Limb (tissue), 2 donors: ENCODE data around the gene KATNB1.
A peak's percentile ranks its signal among the peaks of the same experiment; 100 is the strongest.
"Not testable (repeated sequence)": the region's sequence is repeated elsewhere in the genome, so short reads cannot be mapped to it uniquely, and the experiment has no call there.

Experiments
- DNase-seq, 2 donors: peaks; one replicate each; pipeline ENCODE4 v3.0.0-alpha.2; 2016; ENCODE audit errors: extremely low spot score in 2 of 2

KATNB1 gene

DNA sequence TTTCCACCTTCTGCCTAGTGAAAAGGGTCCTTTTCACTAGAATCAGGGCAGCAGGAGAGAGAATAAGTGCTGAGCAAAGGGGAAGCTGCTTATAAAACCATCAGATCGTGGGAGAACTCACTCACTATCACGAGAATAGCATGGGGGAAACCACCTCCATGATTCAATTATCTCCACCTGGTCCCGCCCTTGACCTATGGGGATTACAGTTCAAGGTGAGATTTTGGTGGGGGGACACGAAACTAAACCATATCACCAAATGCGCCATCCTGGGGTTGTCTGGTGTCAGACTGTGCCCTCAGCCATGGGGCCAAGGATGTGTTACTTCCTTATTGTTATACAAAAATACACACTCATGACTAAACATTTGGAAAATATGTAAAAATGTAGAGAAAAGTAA lies 10.4 kb upstream of the KATNB1 start:
- DNase-seq: no peak

DNA sequence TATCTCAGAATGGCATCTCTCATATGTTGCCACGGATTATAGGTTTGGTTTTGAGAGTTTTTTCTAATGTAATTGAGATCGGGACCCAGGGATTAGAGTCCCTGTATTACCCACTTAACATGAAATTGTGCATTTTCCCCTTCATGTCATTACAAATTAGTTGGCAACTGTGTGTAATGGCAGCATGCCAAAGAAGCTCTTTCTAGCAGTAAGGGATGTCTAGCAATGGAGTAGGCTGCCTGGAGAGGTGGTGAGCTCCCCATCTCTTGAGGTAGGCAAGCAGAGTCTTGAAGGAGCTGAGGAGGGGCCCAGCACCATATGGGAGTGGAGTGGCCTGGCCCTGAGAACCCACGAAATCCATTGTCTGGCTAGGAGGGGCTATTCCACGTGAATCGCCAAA lies 10.0 kb upstream of the KATNB1 start:
- no peak for DNase-seq

DNA sequence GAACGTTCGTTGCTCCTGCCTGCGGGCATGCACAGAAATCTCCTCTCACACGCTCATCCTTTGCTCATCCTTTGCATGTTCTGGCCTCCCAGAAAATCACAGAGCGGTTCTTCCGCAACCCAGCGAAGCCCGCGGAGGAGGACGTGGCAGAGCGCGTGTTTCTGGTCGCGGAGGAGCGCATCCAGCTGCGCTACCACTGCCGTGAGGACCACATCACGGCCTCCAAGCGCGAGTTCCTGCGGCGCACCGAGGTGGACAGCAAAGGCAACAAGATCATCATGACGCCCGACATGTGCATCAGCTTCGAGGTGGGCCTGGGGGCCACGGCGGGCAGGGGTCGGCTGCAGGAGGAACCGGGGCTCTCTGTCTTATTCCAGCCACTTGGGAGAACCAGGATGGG lies 9.6 kb upstream of the KATNB1 start:
- DNase-seq: no peak

DNA sequence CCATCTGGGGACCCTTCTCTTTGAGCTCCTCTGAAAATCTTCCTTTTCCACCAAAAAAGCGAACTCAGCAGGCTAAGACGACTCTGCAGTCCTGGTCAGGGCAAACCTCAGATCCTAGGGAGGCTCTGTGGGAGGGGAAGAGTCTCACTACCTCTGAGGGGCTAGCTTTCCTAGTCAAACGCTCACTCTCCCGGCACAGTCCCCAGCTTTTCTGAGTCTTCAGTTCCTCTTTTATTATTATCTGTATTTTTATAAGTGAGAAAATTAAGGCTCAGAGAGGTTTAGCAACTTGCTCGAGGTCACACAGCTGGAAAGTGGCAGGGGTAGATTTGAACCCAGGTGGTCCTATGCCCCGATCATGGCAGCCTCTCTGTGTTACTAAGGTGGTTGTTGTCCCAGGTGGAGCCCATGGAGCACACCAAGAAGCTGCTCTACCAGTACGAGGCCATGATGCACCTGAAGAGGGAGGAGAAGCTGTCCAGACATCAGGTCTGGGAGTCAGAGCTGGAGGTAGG lies 9.1 kb upstream of the KATNB1 start:
- DNase-seq: no peak

DNA sequence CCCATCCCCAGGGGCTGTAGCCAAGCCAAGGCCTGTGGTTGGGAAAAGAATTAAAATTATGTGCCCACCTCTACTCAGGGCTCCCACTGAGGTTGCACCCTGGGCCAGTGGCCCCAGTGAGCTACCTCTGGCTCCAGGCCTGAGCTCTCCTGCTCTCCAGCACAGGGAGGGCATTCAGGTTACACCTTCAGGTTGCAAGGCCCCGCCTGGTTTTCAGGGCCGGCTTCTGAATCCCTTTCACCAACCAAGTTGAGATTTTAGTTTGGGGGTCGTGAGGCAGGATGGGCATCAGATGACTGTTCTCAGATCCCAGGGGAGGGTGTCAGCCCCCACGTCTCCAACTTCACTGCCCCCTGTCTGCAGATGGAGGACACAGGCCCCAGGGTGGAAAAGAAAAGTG lies 8.0 kb upstream of the KATNB1 start:
- DNase-seq: no peak

DNA sequence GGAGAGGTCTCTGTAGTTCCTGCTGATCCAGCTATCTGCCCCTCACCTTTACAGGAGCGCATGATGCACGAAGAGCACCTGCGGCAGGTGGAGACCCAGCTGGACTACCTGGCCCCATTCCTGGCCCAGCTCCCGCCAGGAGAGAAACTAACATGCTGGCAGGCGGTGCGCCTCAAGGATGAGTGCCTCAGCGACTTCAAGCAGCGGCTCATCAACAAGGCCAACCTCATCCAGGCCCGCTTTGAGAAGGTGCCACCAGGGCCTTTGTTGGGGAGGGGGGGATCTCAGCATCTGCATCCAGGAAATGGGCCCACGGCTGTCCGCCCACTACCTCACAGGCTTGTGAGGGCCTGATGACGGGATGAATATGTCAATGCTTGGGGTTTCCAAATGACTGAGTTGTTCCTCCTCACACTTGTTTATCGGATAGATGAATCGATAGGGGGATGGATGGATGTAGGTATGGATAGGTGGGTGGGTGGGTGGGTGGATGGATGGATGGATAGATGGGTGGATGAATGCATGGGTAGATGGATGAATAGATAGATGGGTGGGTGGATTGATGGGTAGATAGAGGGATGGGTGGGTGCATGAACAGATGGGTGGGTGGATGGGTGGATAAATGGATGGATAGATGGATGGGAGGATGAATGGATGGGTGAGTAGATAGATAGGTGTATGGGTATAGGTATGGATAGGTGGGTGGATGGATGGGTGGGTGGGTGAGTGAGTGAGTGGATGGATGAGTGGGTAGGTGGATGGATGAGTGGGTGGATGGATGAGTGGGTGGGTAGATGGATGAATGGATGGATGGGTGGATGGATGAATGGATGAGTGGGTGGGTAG lies 7.0 kb upstream of the KATNB1 start:
- DNase-seq: no peak

DNA sequence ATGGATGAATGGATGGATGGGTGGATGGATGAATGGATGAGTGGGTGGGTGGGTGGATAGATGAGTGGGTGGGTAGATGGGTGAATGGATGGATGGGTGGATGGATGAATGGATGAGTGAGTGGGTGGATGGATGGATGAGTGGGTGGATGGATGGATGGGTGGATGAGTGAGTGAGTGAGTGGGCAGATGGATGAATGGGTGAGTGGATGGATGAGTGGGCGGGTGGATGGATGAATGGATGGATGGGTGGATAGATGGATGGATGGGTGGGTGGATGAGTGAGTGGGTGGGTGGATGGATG lies 6.4 kb upstream of the KATNB1 start:
- no peak for DNase-seq

DNA sequence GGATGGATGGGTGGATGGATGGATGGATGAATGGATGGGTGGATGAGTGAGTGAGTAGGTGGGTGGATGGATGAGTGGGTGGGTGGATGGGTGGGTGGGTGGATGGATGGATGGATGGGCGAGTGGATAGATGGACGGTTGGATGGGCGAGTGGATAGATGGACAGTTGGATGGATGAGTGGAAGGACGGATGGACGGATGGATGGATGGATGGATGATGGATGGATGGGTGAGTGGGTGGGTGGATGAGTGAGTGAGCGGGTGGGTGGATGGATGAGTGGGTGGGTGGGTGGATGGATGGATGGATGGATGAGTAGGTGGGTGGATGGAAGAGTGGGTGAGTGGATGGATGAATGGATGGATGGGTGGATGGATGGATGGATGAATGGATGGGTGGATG lies 5.7 kb upstream of the KATNB1 start:
- DNase-seq: not testable (repeated sequence)

DNA sequence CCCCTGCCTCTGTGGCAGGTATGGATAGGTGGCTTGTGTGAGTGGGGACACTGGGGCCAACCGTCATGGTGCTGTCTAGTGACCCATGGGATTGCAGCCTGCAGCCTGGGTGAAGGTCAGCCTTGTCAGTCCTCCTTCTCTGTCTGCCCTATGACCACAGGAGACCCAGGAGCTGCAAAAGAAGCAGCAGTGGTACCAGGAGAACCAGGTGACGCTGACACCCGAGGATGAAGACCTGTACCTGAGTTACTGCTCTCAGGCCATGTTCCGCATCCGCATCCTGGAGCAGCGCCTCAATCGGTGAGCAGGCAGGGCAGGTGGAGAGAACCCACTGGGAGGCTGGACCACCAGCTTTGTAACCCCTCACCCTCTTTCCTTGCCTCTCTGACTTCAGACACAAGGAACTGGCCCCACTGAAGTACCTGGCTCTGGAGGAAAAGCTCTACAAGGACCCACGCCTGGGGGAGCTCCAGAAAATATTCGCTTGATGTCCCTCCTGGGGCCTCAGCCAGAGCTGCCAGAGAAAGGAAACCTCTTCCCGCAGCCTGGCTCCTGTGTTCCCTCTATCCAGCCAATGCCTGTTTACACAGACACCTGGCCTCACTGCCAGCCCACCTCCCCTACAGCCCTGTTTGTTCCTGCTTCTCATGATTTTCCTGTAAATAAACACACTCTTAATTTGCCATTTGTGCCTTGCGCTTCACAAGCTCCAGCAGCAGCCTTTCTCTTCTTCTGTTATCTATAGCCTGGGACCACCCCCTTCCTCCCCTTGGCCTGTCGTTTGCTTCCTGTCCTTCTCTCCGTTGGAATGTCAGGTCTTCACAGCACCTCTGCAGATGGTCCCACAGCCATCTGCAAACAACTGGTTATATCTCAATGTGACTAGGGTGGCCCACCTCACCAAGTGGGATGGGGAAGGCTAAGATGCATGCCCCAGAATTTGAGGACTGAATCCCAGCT lies 4.5 kb upstream of the KATNB1 start:
- no peak for DNase-seq

DNA sequence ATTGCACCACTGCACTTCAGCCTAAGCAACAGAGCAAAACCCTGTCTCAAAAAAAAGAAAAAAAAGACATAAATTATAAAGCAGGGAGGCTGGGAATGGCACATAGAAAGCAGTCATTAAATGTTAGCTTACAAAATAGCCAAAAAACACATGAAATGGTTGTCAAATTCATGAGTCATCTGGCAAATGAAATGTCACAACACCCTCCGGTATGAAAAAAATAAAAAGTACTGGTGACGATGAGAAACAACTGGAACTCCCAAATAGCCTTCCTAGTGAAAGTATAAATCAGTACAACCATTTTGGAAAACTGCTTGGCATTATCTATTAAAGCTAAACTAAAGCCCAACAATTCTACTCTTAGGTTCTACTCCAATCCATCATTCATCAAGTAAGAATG lies 3.5 kb upstream of the KATNB1 start:
- no peak for DNase-seq

DNA sequence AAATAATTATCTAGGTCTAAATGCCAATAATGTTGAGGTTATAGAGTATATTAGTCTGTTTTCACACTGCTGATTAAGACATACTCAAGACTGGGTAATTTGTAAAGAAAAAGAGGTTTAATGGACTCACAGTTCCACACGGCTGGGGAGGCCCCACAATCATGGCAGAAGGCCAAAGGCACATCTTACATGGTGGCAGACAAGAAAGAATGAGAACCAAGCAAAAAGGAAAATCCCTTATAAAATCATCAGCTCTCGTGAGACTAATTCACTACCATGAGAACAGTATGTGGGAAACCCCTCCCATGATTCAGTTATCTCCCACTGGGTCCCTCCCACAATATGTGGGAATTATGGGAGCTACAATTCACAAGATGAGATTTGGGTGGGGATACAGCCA lies 2.9 kb upstream of the KATNB1 start:
- no peak for DNase-seq

DNA sequence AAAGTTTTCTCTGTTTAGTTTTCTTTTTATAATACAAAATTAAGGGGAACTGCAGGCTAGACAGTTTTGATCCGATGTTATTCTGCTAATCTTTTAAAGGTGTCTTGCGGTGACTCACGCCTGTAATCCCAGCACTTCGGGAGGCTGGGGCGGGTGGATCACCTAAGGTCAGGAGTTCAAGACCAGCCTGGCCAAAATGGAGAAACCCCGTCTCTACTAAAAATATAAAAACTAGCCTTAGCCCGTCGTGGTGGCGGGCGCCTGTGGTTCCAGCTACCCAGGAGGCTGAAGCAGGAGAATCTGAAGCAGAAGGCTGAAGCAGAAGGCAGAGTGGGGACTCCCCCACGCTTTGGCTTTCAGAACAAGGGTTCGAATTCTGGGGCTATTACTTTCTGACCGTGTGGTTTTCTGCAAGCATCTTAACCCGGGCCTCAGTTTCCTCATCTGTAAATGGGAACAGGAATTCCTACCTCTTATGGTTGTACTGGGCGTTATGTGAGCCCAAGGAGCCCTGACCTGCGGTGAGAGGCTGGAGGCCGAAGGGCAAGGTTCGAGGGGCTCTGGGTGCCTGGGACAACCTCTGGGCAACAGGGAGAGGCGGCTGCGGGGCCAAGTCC lies 1.2 kb upstream of the KATNB1 start:
- DNase-seq: no peak

DNA sequence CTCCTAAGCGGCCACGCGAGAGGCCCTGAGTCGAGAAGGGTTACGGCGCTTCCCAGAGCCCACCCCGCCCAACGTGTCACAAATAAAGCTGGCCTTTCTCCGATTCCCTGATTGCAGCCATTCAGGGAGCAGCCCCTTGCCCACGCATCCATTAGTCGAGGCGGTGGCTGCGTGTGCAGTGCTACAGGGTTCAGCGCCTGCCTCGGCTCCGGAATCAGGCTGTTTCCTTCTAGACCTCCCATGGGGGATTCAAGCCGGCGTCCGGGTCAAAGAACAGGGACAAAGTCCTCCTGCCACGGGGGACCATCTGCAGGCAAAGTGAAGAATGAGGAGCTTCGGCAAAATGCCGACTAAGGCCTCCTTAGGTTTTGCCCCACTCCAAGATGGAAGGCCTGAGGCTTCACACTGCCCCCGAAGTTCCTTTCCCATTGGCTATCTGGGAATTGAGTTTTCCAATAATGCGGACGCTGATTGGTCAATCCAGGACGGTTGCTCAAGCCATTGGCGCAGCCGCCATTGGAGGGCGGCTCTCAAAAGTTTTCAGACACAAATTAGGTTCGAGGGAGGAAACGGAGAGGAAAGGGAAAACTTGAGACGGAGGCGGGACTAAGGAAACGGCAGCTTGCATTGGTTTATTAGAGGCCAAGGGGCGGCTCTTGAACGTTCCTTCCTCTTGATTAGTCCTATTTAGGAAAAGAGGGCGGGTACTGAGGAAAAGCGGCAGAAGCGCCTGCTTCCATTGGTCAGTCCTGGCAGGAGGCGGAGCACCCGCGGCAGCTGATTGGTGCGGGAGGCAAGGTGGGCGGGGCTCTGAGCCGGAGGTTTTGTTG lies 430 bp upstream of the KATNB1 start:
- DNase-seq: peak; percentile 99 to 100

DNA sequence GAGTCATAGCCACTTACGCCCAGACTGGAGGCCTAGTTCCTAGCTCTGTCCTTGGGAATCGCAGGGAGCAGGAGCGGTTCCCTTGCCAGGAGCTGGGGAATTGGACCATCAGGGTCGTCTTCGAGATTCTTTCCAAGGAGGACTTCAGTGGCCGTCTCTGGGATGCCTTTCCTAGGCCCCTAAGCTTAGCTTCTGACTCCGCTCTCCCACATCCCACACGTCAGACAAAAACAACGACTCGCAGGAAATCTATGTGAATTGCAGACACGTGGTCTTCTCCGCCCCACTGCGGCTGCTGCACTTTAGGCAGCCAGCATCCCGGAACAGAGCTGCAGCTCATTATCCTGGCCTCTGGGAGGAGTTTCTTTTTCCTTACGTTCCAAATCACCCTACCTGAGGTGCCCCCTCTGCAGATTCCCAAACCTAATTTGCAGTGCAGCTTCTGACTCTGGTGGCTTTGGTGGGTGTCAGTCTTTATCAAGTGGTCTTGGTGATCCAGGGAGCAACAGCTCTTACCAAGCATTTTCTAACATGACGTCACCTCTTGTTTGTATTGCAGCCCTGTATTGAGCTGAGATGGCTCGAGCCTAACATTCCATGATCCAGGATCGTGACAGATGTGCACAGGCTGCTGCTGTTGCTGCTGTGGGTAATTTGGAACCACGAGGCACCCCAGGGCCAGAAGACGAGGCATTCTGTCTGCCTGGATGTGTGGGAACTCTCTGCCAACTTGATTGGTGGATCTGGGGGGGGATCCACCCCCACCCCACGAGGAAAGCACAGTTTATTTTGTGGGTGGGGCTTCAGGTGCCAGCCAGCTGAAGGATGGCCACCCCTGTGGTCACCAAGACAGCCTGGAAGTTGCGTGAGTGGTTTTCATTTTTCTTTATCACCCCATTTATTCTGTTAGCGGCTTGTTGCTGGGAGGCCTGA lies 1.1 kb downstream of the KATNB1 start:
- peak; percentile 48 to 72 for DNase-seq

DNA sequence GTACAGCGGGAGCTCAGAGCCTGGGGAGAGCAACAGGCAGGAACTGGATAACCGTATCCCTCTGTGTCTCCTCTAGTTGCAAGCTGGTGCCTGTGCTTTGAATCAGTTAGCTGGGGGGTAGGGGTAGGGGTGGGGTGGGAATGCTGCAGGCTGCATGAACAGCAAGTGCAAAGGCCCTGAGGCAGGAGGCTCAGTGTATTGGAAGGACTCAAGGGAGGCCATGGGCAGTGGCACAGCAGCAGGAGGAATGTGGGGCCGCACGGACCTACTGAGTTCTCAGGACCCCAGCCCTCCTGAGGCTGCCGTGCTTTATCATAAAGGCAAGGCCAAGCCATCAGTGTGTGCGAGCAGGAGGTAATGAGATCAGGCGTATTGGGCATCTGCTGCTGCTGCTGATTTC lies 3.3 kb downstream of the KATNB1 start:
- no peak for DNase-seq

DNA sequence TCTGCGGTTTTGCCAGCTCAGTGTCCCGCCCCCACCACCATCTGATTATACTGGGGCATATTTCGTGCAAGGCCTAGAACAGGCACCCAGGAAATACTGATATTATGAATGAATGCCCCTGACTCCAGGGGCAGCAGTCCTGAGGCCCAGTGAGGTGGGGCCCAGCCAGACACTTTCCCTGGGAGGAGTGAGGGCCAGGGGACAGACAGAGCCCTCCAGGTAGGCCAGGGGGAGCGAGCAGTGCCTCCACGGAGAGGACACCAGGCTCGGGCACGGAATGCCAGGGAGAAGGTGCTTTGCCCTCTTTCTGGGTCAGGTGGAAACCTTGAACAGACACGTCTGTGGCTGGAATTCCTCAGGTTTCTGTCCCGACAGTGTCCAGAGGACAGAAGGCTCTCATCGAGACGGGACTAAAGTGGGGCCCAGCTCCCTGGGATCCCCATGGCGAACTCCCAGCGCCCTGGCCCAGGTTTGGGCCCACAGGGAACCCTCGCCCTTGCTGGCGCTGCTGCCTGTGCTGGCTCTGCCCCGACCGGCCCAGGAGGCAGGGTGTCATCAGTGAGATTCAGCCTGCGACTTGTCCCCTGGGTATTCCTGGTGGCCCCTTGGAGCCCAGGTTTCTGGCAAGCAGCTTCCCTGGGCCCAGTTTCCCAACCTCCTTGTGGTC lies 4.3 kb downstream of the KATNB1 start:
- peak in 1 of 2 donors; percentile 30 for DNase-seq

DNA sequence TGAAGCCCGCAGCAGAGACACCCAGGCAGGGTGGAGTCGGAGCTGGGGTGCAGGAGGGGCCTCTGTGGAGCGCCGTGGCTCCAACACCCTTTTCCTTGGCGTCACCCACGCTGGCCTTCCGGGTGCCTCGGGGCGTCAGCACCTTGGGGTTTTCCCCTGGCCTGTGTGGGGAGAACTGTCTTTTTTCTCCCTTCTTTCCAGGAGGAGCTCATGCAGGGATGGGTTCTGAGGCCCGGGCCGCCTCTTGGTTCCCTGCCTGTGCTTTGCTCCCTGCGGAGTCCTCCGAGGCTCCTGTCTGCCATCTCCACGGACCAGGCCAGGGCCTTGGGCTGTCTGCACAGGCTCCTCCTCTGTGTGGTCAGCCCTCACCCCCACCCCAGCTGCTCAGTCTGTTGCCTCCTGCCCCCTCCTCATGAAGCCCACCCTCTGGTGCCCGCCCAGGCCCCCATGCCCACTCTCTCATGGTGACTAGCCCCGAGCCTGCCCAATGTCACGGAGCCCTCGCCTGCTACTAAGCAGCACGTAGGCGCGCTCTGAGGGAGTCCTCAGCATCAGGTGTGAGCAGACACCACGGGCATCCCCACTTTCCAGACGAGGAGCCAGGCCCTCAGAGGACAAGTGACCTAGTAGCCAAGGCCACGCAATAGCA lies 5.0 kb downstream of the KATNB1 start:
- peak in 1 of 2 donors; percentile 26 for DNase-seq

DNA sequence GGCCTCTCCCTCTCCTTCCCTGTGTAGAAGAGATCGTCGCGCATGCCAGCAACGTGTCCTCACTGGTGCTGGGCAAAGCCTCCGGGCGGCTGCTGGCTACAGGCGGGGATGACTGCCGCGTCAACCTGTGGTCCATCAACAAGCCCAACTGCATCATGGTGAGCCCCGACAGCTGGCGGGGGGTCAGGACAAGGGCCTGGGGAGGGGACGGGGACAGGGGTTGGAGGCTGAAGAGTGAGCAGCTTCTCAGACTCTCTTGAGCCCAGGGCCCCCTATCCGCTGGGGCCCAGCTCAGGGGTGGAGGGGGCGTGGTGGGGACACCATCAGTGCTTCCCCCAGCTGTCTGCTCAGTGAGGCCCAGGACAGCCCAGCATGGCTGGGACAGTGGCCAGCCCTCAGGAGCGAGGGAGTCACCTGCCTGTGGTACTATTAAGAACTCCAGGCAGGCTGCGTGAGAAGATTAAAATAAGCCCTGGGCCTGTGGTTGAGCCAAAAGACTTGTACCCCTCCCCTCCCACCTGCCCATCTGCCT lies 6.2 kb downstream of the KATNB1 start:
- peak in 1 of 2 donors; percentile 41 for DNase-seq

DNA sequence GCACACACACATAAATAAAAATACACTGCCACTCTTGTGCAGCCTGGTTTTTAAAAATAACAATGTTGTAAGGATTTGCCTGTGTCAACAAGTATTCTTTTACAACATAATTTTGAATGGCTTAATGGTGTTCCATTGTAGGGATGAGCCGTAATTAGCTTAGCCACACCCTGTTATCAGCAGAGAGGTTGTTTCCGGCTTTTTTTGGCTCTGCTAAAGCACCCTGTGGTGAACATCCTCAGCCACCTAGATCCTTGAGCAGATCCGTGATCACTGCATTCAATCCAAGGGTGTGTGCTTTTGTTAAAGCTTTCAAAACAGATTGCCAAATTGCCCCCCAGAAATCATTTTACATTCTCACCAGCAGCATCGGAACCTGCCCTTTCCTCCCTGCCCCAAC lies 7.0 kb downstream of the KATNB1 start:
- no peak for DNase-seq
